Activated CD4-positive, alpha-beta T cell treated with anti-CD3 and anti-CD28 coated beads, Interleukin-2, amount 10 ng/mL, durations not matched to agents 24 days and 14 days (primary cell): ENCODE measurements around the gene GRB14. TPM values are rescaled to one million over a fixed set of nuclear protein-coding genes. Genes with fewer than 3 reads are reported as not detected.

ENCODE experiments used
- DNase-seq: peaks from one replicate; pipeline ENCODE4 v3.0.0; 2022
- H3K27ac Mint-ChIP-seq: one replicate; pipeline ENCODE4 v1.8.0; 2022; ENCODE audit warnings: mild to moderate bottlenecking, mixed read lengths
- H3K27me3 Mint-ChIP-seq: one replicate; pipeline ENCODE4 v1.8.0; 2022; ENCODE audit warnings: mixed read lengths
- H3K36me3 Mint-ChIP-seq: one replicate; pipeline ENCODE4 v1.8.0; 2022; ENCODE audit warnings: low read depth, mild to moderate bottlenecking, mixed read lengths
- H3K4me1 Mint-ChIP-seq: one replicate; pipeline ENCODE4 v1.8.0; 2021; ENCODE audit warnings: mixed read lengths
- H3K4me3 Mint-ChIP-seq: one replicate; pipeline ENCODE4 v1.8.0; 2022; ENCODE audit warnings: mild to moderate bottlenecking, moderate library complexity, mixed read lengths
- H3K9me3 Mint-ChIP-seq: one replicate; pipeline ENCODE4 v1.8.0; 2021; ENCODE audit warnings: mixed read lengths
- intact Hi-C: fragments of 100-400 bp; cut with micrococcal nuclease; formaldehyde crosslinking; loops from one replicate; pipeline ENCODE4 v1.15.1; 2023
- total RNA-seq: library from RNA; stranded (reverse); gene quantifications from 2 replicates; pipeline ENCODE4 v1.2.3, GENCODE V29; 2022

Gene GRB14
- not detected in 2 replicates for total RNA-seq

- no peak for DNase-seq
- Mint-ChIP-seq H3K4me3 (peak within 1 kb of the TSS; percentile 37), H3K27ac (peak within 1 kb of the TSS; percentile 16), H3K4me1 (peaks cover 3% of the 10 kb centered on the region), H3K36me3 (no peaks in the 10 kb centered on the region), H3K9me3 (no peaks in the 10 kb centered on the region), H3K27me3 (peaks cover 28% of the 10 kb centered on the region)
- intact Hi-C loops, result no loop called here
These were observed at the start of gene GRB14 for GRCh38 chr2:164620873-164621763. Gene GRB14 (minus strand): TSS chr2:164621482. CDS start chr2:164621309, 173 bp downstream.

- DNase-seq, result no peak
- Mint-ChIP-seq H3K4me3 (no peak overlapping the region), H3K4me1 (no peaks in the 10 kb centered on the region), H3K27ac (no peak overlapping the region), H3K27me3 (no peaks in the 10 kb centered on the region), H3K36me3 (no peaks in the 10 kb centered on the region), H3K9me3 (no peaks in the 10 kb centered on the region)
- intact Hi-C loops, result no loop called here
These were observed 48.0 kb upstream of the GRB14 start for GRCh38 chr2:164669291-164669690.

GRCh38 chr2:164667566-164667965 is 46.3 kb upstream of the GRB14 start:
- Mint-ChIP-seq H3K4me1 (no peaks in the 10 kb centered on the region), H3K27me3 (no peaks in the 10 kb centered on the region), H3K27ac (no peak overlapping the region), H3K4me3 (no peak overlapping the region), H3K36me3 (no peaks in the 10 kb centered on the region), H3K9me3 (no peaks in the 10 kb centered on the region)
- intact Hi-C loops, result no loop called here
- DNase-seq, result no peak

GRCh38 chr2:164664070-164664469 is 42.8 kb upstream of the GRB14 start:
- Mint-ChIP-seq H3K36me3 (no peaks in the 10 kb centered on the region), H3K4me1 (no peaks in the 10 kb centered on the region), H3K4me3 (no peak overlapping the region), H3K27me3 (no peaks in the 10 kb centered on the region), H3K9me3 (no peaks in the 10 kb centered on the region), H3K27ac (no peak overlapping the region)
- intact Hi-C loops, result no loop called here
- DNase-seq, result no peak

GRCh38 chr2:164662868-164663631 is 41.8 kb upstream of the GRB14 start:
- no peaks in the 10 kb centered on the region for H3K27me3 Mint-ChIP-seq
- H3K4me3 Mint-ChIP-seq, result no peak overlapping the region
- intact Hi-C loops, result no loop called here
- H3K27ac Mint-ChIP-seq, result no peak overlapping the region
- H3K36me3 Mint-ChIP-seq, result no peaks in the 10 kb centered on the region
- H3K4me1 Mint-ChIP-seq, result no peaks in the 10 kb centered on the region
- DNase-seq, result no peak
- H3K9me3 Mint-ChIP-seq, result no peaks in the 10 kb centered on the region

- H3K27ac Mint-ChIP-seq, result no peak overlapping the region
- no peak for DNase-seq
- no peaks in the 10 kb centered on the region for H3K36me3 Mint-ChIP-seq
- no peak overlapping the region for H3K4me3 Mint-ChIP-seq
- H3K4me1 Mint-ChIP-seq, result no peaks in the 10 kb centered on the region
- H3K27me3 Mint-ChIP-seq, result no peaks in the 10 kb centered on the region
- intact Hi-C loops, result no loop called here
- no peaks in the 10 kb centered on the region for H3K9me3 Mint-ChIP-seq
These were observed 40.8 kb upstream of the GRB14 start for GRCh38 chr2:164662066-164662465.

- Mint-ChIP-seq H3K9me3 (no peaks in the 10 kb centered on the region), H3K4me1 (no peaks in the 10 kb centered on the region), H3K27ac (no peak overlapping the region), H3K27me3 (no peaks in the 10 kb centered on the region), H3K36me3 (no peaks in the 10 kb centered on the region), H3K4me3 (no peak overlapping the region)
- no peak for DNase-seq
- intact Hi-C loops, result no loop called here
These were observed 40.1 kb upstream of the GRB14 start for GRCh38 chr2:164661349-164661748.

- no peak overlapping the region for H3K27ac Mint-ChIP-seq
- no peaks in the 10 kb centered on the region for H3K4me1 Mint-ChIP-seq
- no peak overlapping the region for H3K4me3 Mint-ChIP-seq
- no peaks in the 10 kb centered on the region for H3K27me3 Mint-ChIP-seq
- no peaks in the 10 kb centered on the region for H3K9me3 Mint-ChIP-seq
- no peak for DNase-seq
- H3K36me3 Mint-ChIP-seq, result no peaks in the 10 kb centered on the region
- intact Hi-C loops, result no loop called here
These were observed 35.8 kb upstream of the GRB14 start for GRCh38 chr2:164657129-164657528.

- H3K27me3 Mint-ChIP-seq, result no peaks in the 10 kb centered on the region
- H3K27ac Mint-ChIP-seq, result no peak overlapping the region
- no peaks in the 10 kb centered on the region for H3K4me1 Mint-ChIP-seq
- no peak overlapping the region for H3K4me3 Mint-ChIP-seq
- intact Hi-C loops, result no loop called here
- H3K36me3 Mint-ChIP-seq, result no peaks in the 10 kb centered on the region
- no peak for DNase-seq
- H3K9me3 Mint-ChIP-seq, result no peaks in the 10 kb centered on the region
These were observed 34.5 kb upstream of the GRB14 start for GRCh38 chr2:164655750-164656149.

- Mint-ChIP-seq H3K27ac (no peak overlapping the region), H3K9me3 (no peaks in the 10 kb centered on the region), H3K4me1 (no peaks in the 10 kb centered on the region), H3K36me3 (no peaks in the 10 kb centered on the region), H3K27me3 (no peaks in the 10 kb centered on the region), H3K4me3 (no peak overlapping the region)
- no peak for DNase-seq
- intact Hi-C loops, result no loop called here
These were observed 34.1 kb upstream of the GRB14 start for GRCh38 chr2:164655336-164655735.

GRCh38 chr2:164651361-164651760 is 30.1 kb upstream of the GRB14 start:
- Mint-ChIP-seq H3K27ac (no peak overlapping the region), H3K27me3 (no peaks in the 10 kb centered on the region), H3K4me3 (no peak overlapping the region), H3K4me1 (no peaks in the 10 kb centered on the region), H3K36me3 (no peaks in the 10 kb centered on the region), H3K9me3 (no peaks in the 10 kb centered on the region)
- no peak for DNase-seq
- intact Hi-C loops, result no loop called here

GRCh38 chr2:164644036-164644700 is 22.9 kb upstream of the GRB14 start:
- no peaks in the 10 kb centered on the region for H3K9me3 Mint-ChIP-seq
- H3K36me3 Mint-ChIP-seq, result no peaks in the 10 kb centered on the region

GRCh38 chr2:164642946-164643555 is 21.8 kb upstream of the GRB14 start:
- intact Hi-C loops, result no loop called here
- no peak overlapping the region for H3K4me3 Mint-ChIP-seq
- H3K27ac Mint-ChIP-seq, result no peak overlapping the region
- H3K27me3 Mint-ChIP-seq, result no peaks in the 10 kb centered on the region
- no peaks in the 10 kb centered on the region for H3K9me3 Mint-ChIP-seq
- no peaks in the 10 kb centered on the region for H3K4me1 Mint-ChIP-seq
- no peaks in the 10 kb centered on the region for H3K36me3 Mint-ChIP-seq
- no peak for DNase-seq

More at GRCh38 chr2:164644036-164644700, 22.9 kb upstream of the GRB14 start:
- no peak overlapping the region for H3K27ac Mint-ChIP-seq
- H3K27me3 Mint-ChIP-seq, result no peaks in the 10 kb centered on the region
- no peak overlapping the region for H3K4me3 Mint-ChIP-seq
- no peaks in the 10 kb centered on the region for H3K4me1 Mint-ChIP-seq
- intact Hi-C loops, result no loop called here
- no peak for DNase-seq
